ENCODE results near the gene DLL3.

DLL3 gene

GRCh38 chr19:39533791-39534190 lies 35.0 kb downstream of the DLL3 start:
- H3K9me3 ChIP-seq (ENCODE audit: low read length): no peaks in the 10 kb centered on the region
- H3K4me2 ChIP-seq (ENCODE audit: low read length): no peak overlapping the region
- no peaks in the 10 kb centered on the region for H4K20me1 ChIP-seq (ENCODE audit: insufficient read depth, low read length)
- H3F3A ChIP-seq (ENCODE audit: insufficient read depth, low read length): no peaks in the 10 kb centered on the region
- peaks cover 26% of the 10 kb centered on the region for H3K4me1 ChIP-seq (ENCODE audit: insufficient read depth, low read length, severe bottlenecking)
- H3K79me2 ChIP-seq (ENCODE audit: insufficient read depth, low read length): peaks cover 15% of the 10 kb centered on the region
- peaks cover 5% of the 10 kb centered on the region for H3K36me3 ChIP-seq (ENCODE audit: insufficient read depth, low read length)
- no peak overlapping the region; the same call in 1 of the 2 replicates for H3K9ac ChIP-seq (ENCODE audit: low read length)
- no peaks in the 10 kb centered on the region for H3K9me2 ChIP-seq (ENCODE audit: low read depth, low read length)
- no peak overlapping the region for H2AFZ ChIP-seq (ENCODE audit: low read length)
- H3K4me3 ChIP-seq (ENCODE audit: low read depth, low read length, poor library complexity, severe bottlenecking): no peak overlapping the region
- H3K27me3 ChIP-seq (ENCODE audit: insufficient read depth, low read length): no peaks in the 10 kb centered on the region
- TF ChIP-seq CTCF (IDR thresholded peaks at IDR 0.05; ENCODE audit: low read length) (no peak), EZH2 (IDR thresholded peaks at IDR 0.05; ENCODE audit: borderline replicate concordance, low read length) (no peak)
- no peak overlapping the region for H3K27ac ChIP-seq (ENCODE audit: low read depth, low read length, poor library complexity, severe bottlenecking)

DNA sequence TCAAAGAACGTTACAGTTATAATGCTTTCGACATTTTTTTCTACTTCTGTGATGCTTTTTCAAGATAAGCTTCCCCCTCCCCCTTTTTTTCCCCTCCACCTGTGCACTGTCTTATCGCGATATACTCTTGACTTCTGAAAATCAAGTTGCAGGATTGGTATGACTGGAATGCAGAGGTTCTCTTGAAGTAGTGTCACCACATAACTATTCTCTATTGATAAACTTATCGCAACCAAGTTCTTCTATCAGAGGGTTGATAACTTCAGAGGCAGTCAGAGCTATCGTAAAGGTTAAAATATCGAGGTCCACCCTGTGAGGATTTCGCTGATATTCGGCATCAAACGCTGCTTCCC lies 40.4 kb downstream of the DLL3 start:
- no peaks in the 10 kb centered on the region for H4K20me1 ChIP-seq (ENCODE audit: insufficient read depth, low read length)
- no peak overlapping the region for H3K27ac ChIP-seq (ENCODE audit: low read depth, low read length, poor library complexity, severe bottlenecking)

GRCh38 chr19:39539518-39540332 lies 41.0 kb downstream of the DLL3 start, which contains the start of gene EID2:
Gene EID2 (minus strand): TSS chr19:39540161. CDS start chr19:39540079, 82 bp downstream.
- Histone ChIP-seq H3K27me3 (ENCODE audit: insufficient read depth, low read length) (no peaks in the 10 kb centered on the region), H4K20me1 (ENCODE audit: insufficient read depth, low read length) (no peaks in the 10 kb centered on the region), H3K79me2 (ENCODE audit: insufficient read depth, low read length) (0 out of 2 replicates have a peak, but pooled peaks cover 7% of the 10 kb centered on the region), H3F3A (ENCODE audit: insufficient read depth, low read length) (no peaks in the 10 kb centered on the region), H3K9me2 (ENCODE audit: low read depth, low read length) (no peaks in the 10 kb centered on the region), H3K36me3 (ENCODE audit: insufficient read depth, low read length) (peaks cover 5% of the 10 kb centered on the region), H3K9me3 (ENCODE audit: low read length) (no peaks in the 10 kb centered on the region), H3K9ac (ENCODE audit: low read length) (peak within 1 kb of the TSS; percentile 86), H3K4me1 (ENCODE audit: insufficient read depth, low read length, severe bottlenecking) (peaks cover 22% of the 10 kb centered on the region), H3K27ac (ENCODE audit: low read depth, low read length, poor library complexity, severe bottlenecking) (no peak within 1 kb of the TSS), H3K4me2 (ENCODE audit: low read length) (peak within 1 kb of the TSS; percentile 99), H2AFZ (ENCODE audit: low read length) (peak within 1 kb of the TSS; percentile 65; the same call in 1 of the 2 replicates), H3K4me3 (ENCODE audit: low read depth, low read length, poor library complexity, severe bottlenecking) (peak within 1 kb of the TSS; percentile 92)
- TF ChIP-seq CTCF (IDR thresholded peaks at IDR 0.05; ENCODE audit: low read length): peak; percentile 72
- TF ChIP-seq EZH2 (IDR thresholded peaks at IDR 0.05; ENCODE audit: borderline replicate concordance, low read length): no peak

More for the DNA sequence above, 40.4 kb downstream of the DLL3 start:
- TF ChIP-seq CTCF (IDR thresholded peaks at IDR 0.05; ENCODE audit: low read length) (no peak), EZH2 (IDR thresholded peaks at IDR 0.05; ENCODE audit: borderline replicate concordance, low read length) (no peak)
- Histone ChIP-seq H3K79me2 (ENCODE audit: insufficient read depth, low read length) (0 out of 2 replicates have a peak, but pooled peaks cover 7% of the 10 kb centered on the region), H3K27me3 (ENCODE audit: insufficient read depth, low read length) (no peaks in the 10 kb centered on the region), H3K9me3 (ENCODE audit: low read length) (no peaks in the 10 kb centered on the region), H2AFZ (ENCODE audit: low read length) (peak overlapping the region; percentile 65; the same call in 1 of the 2 replicates), H3K9me2 (ENCODE audit: low read depth, low read length) (no peaks in the 10 kb centered on the region), H3K4me2 (ENCODE audit: low read length) (peak overlapping the region; percentile 99), H3F3A (ENCODE audit: insufficient read depth, low read length) (no peaks in the 10 kb centered on the region), H3K9ac (ENCODE audit: low read length) (peak overlapping the region; percentile 86), H3K4me3 (ENCODE audit: low read depth, low read length, poor library complexity, severe bottlenecking) (peak overlapping the region; percentile 92), H3K4me1 (ENCODE audit: insufficient read depth, low read length, severe bottlenecking) (peaks cover 22% of the 10 kb centered on the region), H3K36me3 (ENCODE audit: insufficient read depth, low read length) (peaks cover 5% of the 10 kb centered on the region)

Measured in OCI-LY1 (cell line).